ENCODE results near the gene AGBL4. TPM values are rescaled to one million over a fixed set of nuclear protein-coding genes. Genes with fewer than 3 reads are reported as not detected.

Gene AGBL4
- total RNA-seq, 1 experiment from 2014 or later, result not detected

DNA sequence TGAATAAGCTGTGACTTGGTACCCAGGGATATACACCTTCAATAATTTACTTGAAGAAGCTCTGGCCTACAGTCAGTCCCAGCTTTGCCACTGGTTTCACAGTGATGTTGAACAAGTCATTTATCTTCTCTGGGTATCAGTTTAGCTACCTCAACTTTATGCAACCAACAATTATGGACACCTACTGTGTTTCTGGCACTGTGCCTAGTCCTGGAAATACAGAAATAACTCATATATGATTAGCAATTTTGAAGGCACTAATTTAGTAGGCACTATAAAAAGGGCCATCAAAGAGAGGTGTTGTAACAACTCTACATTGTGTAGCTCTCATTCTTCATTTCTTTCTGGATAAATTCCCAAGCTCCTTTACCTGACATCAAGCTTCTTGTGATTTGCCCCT is 1463.2 kb downstream of the AGBL4 start:
- no peak overlapping the region for H3K4me2 ChIP-seq (ENCODE audit: low read length)
- TF ChIP-seq, protein P1, sequence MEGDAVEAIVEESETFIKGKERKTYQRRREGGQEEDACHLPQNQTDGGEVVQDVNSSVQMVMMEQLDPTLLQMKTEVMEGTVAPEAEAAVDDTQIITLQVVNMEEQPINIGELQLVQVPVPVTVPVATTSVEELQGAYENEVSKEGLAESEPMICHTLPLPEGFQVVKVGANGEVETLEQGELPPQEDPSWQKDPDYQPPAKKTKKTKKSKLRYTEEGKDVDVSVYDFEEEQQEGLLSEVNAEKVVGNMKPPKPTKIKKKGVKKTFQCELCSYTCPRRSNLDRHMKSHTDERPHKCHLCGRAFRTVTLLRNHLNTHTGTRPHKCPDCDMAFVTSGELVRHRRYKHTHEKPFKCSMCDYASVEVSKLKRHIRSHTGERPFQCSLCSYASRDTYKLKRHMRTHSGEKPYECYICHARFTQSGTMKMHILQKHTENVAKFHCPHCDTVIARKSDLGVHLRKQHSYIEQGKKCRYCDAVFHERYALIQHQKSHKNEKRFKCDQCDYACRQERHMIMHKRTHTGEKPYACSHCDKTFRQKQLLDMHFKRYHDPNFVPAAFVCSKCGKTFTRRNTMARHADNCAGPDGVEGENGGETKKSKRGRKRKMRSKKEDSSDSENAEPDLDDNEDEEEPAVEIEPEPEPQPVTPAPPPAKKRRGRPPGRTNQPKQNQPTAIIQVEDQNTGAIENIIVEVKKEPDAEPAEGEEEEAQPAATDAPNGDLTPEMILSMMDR (IDR thresholded peaks at IDR 0.05 in 2 of 3, conservative IDR thresholded peaks at IDR 0.05 in 1 of 3; ENCODE audit: borderline replicate concordance in 1 of 3, insufficient read depth in 1 of 3, low read depth in 2 of 3, low read length in 2 of 3), result no peak
- TF ChIP-seq CBX3 (IDR thresholded peaks at IDR 0.05; ENCODE audit: low read depth), result no peak
- TF ChIP-seq FOSL1 (IDR thresholded peaks at IDR 0.05; ENCODE audit: low read depth), result no peak
- TF ChIP-seq POLR2AphosphoS5 (IDR thresholded peaks at IDR 0.05; ENCODE audit: low read depth, low read length), result no peak
- no peak for TF ChIP-seq CEBPB (IDR thresholded peaks at IDR 0.05; ENCODE audit: low read depth)
- TF ChIP-seq YY1 (IDR thresholded peaks at IDR 0.05; ENCODE audit: extremely low read depth, insufficient replicate concordance, low read depth, low read length), result no peak
- no peaks in the 10 kb centered on the region for H3K9me3 ChIP-seq (ENCODE audit: control insufficient read depth in 1 of 2, insufficient read depth in 1 of 2, low read depth in 1 of 2, low read length in 2 of 2)
- H3K36me3 ChIP-seq (ENCODE audit: control insufficient read depth in 1 of 2, insufficient read depth in 2 of 2, low read length in 2 of 2), result no peaks in the 10 kb centered on the region
- H4K20me1 ChIP-seq (ENCODE audit: insufficient read depth), result no peaks in the 10 kb centered on the region
- ChIA-PET POLR2A (no interaction called here), CTCF (no interaction called here), RAD21 (ENCODE audit: low non-redundant PET in 1 of 2, low total read pairs in 2 of 2, uncharacterized antibody in 2 of 2, unreplicated experiment in 2 of 2) (no interaction called here)
- H3K4me3 ChIP-seq (replicated peaks in 1 of 2; ENCODE audit: low read depth in 1 of 2, low read length in 2 of 2), result no peak overlapping the region
- DNase-seq (ENCODE audit: low read depth, low spot score) (no peak), ATAC-seq (no peak)
- BruUV-seq (replicated peaks), result no TSS peak
- intact Hi-C loops (cut with micrococcal nuclease), result no loop called here
- H3K79me2 ChIP-seq (ENCODE audit: insufficient read depth, low read length), result no peaks in the 10 kb centered on the region
- H3K9ac ChIP-seq (ENCODE audit: low read length), result no peak overlapping the region
- H3K27me3 ChIP-seq (ENCODE audit: insufficient read depth, low read length), result peaks cover 64% of the 10 kb centered on the region
- no peak overlapping the region for H3K27ac ChIP-seq (ENCODE audit: low read depth, low read length)
- H3K9me2 ChIP-seq (ENCODE audit: insufficient read depth), result no peaks in the 10 kb centered on the region
- no peaks in the 10 kb centered on the region for H3K4me1 ChIP-seq (ENCODE audit: control insufficient read depth in 1 of 2, insufficient read depth in 2 of 2, low read length in 2 of 2)
- no peak overlapping the region for H2AFZ ChIP-seq (ENCODE audit: low read depth, low read length, poor library complexity, severe bottlenecking)

DNA sequence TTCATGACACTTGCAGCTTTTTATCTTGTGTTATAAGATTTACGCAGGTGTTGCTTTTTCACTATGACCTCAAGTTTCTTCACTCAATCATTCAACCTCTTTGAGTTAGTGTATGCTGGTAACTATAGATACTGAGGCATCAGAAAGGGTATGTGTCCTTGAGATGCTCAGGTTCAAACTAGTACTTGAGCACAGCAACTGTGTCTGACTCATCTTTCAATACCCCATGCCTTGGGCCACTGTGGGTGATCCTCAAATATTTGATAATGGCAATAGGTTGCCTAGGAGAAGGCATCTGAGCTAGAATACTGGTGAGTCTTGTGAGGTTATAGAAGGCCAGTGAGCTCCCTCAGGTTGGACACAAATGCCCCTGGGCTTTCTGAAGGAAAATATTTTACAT is 1463.6 kb downstream of the AGBL4 start:
- ChIA-PET CTCF (no interaction called here), RAD21 (ENCODE audit: low non-redundant PET in 1 of 2, low total read pairs in 2 of 2, uncharacterized antibody in 2 of 2, unreplicated experiment in 2 of 2) (no interaction called here), POLR2A (no interaction called here)
- ATAC-seq (no peak), DNase-seq (ENCODE audit: low read depth, low spot score) (no peak)
- H4K20me1 ChIP-seq (ENCODE audit: insufficient read depth), result no peaks in the 10 kb centered on the region
- peaks cover 64% of the 10 kb centered on the region for H3K27me3 ChIP-seq (ENCODE audit: insufficient read depth, low read length)
- H3K9me2 ChIP-seq (ENCODE audit: insufficient read depth), result no peaks in the 10 kb centered on the region
- H3K4me2 ChIP-seq (ENCODE audit: low read length), result no peak overlapping the region
- no peak overlapping the region for H3K9ac ChIP-seq (ENCODE audit: low read length)
- no TSS peak for BruUV-seq (replicated peaks)
- H2AFZ ChIP-seq (ENCODE audit: low read depth, low read length, poor library complexity, severe bottlenecking), result no peak overlapping the region
- H3K4me3 ChIP-seq (replicated peaks in 1 of 2; ENCODE audit: low read depth in 1 of 2, low read length in 2 of 2), result no peak overlapping the region
- H3K9me3 ChIP-seq (ENCODE audit: control insufficient read depth in 1 of 2, insufficient read depth in 1 of 2, low read depth in 1 of 2, low read length in 2 of 2), result no peaks in the 10 kb centered on the region
- H3K36me3 ChIP-seq (ENCODE audit: control insufficient read depth in 1 of 2, insufficient read depth in 2 of 2, low read length in 2 of 2), result no peaks in the 10 kb centered on the region
- intact Hi-C loops (cut with micrococcal nuclease), result no loop called here
- no peaks in the 10 kb centered on the region for H3K4me1 ChIP-seq (ENCODE audit: control insufficient read depth in 1 of 2, insufficient read depth in 2 of 2, low read length in 2 of 2)
- H3K79me2 ChIP-seq (ENCODE audit: insufficient read depth, low read length), result no peaks in the 10 kb centered on the region
- H3K27ac ChIP-seq (ENCODE audit: low read depth, low read length), result no peak overlapping the region
- TF ChIP-seq CBX3 (IDR thresholded peaks at IDR 0.05; ENCODE audit: low read depth), result no peak
- TF ChIP-seq, protein P2, sequence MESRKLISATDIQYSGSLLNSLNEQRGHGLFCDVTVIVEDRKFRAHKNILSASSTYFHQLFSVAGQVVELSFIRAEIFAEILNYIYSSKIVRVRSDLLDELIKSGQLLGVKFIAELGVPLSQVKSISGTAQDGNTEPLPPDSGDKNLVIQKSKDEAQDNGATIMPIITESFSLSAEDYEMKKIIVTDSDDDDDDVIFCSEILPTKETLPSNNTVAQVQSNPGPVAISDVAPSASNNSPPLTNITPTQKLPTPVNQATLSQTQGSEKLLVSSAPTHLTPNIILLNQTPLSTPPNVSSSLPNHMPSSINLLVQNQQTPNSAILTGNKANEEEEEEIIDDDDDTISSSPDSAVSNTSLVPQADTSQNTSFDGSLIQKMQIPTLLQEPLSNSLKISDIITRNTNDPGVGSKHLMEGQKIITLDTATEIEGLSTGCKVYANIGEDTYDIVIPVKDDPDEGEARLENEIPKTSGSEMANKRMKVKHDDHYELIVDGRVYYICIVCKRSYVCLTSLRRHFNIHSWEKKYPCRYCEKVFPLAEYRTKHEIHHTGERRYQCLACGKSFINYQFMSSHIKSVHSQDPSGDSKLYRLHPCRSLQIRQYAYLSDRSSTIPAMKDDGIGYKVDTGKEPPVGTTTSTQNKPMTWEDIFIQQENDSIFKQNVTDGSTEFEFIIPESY (IDR thresholded peaks at IDR 0.05; ENCODE audit: extremely low read depth, insufficient replicate concordance, low read length), result no peak
- no peak for TF ChIP-seq TCF7L2 (IDR thresholded peaks at IDR 0.05; ENCODE audit: borderline replicate concordance, extremely low read depth, insufficient read depth, insufficient read length)
- no peak for TF ChIP-seq POLR2A (IDR thresholded peaks at IDR 0.05; ENCODE audit: borderline replicate concordance, extremely low read depth, insufficient read depth, insufficient read length)
- TF ChIP-seq EZH2phosphoT487 (IDR thresholded peaks at IDR 0.05; ENCODE audit: borderline replicate concordance), result no peak
- TF ChIP-seq SIN3A (IDR thresholded peaks at IDR 0.05; ENCODE audit: low read depth), result no peak
- no peak for TF ChIP-seq POLR2AphosphoS5 (IDR thresholded peaks at IDR 0.05; ENCODE audit: low read depth, low read length)
- TF ChIP-seq, protein P3, sequence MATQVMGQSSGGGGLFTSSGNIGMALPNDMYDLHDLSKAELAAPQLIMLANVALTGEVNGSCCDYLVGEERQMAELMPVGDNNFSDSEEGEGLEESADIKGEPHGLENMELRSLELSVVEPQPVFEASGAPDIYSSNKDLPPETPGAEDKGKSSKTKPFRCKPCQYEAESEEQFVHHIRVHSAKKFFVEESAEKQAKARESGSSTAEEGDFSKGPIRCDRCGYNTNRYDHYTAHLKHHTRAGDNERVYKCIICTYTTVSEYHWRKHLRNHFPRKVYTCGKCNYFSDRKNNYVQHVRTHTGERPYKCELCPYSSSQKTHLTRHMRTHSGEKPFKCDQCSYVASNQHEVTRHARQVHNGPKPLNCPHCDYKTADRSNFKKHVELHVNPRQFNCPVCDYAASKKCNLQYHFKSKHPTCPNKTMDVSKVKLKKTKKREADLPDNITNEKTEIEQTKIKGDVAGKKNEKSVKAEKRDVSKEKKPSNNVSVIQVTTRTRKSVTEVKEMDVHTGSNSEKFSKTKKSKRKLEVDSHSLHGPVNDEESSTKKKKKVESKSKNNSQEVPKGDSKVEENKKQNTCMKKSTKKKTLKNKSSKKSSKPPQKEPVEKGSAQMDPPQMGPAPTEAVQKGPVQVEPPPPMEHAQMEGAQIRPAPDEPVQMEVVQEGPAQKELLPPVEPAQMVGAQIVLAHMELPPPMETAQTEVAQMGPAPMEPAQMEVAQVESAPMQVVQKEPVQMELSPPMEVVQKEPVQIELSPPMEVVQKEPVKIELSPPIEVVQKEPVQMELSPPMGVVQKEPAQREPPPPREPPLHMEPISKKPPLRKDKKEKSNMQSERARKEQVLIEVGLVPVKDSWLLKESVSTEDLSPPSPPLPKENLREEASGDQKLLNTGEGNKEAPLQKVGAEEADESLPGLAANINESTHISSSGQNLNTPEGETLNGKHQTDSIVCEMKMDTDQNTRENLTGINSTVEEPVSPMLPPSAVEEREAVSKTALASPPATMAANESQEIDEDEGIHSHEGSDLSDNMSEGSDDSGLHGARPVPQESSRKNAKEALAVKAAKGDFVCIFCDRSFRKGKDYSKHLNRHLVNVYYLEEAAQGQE (IDR thresholded peaks at IDR 0.05; ENCODE audit: low read depth), result no peak
- no peak for TF ChIP-seq ELF1 (IDR thresholded peaks at IDR 0.05; ENCODE audit: borderline replicate concordance, low read depth)
- TF ChIP-seq YY1 (IDR thresholded peaks at IDR 0.05; ENCODE audit: extremely low read depth, insufficient replicate concordance, low read depth, low read length), result no peak

All from HCT116 (cell line).